H1 (cell line): ENCODE measurements around the gene CAPN3. TPM values are rescaled to one million over a fixed set of nuclear protein-coding genes. Genes with fewer than 3 reads are reported as not detected.
"Not testable (repeated sequence)": the region's sequence is repeated elsewhere in the genome, so short reads cannot be mapped to it uniquely, and the experiment has no call there.

ENCODE experiments used
- CTCF ChIA-PET: fragments of 300-600 bp; sonication (Branson Sonifier 250); formaldehyde crosslinking; loops from one replicate; lab custom pipeline; 2021; ENCODE audit not compliant: partially characterized antibody; lab: Charles Lee
- POLR2A ChIA-PET: fragments of 300-600 bp; sonication (Branson Sonifier 250); formaldehyde crosslinking; loops from one replicate; lab custom pipeline; 2021; ENCODE audit warnings: inconsistent platforms; ENCODE audit not compliant: partially characterized antibody; lab: Charles Lee
- DNase-seq, 2 experiments: peaks; one replicate each; pipeline versions ENCODE4 v3.0.0 to v3.0.0-alpha.2; 2010 to 2022; ENCODE audit warnings: low spot score in 2 of 2, low read depth in 1 of 2, mixed read lengths in 1 of 2
- FAIRE-seq: peaks from 2 replicates; lab custom pipeline; 2011; peaks lifted over from hg19 to GRCh38; lab: Jason Lieb, UNC
- H2AFZ ChIP-seq: 2 replicates; pipeline ENCODE4 v1.8.1; 2012; ENCODE audit warnings: low read length, inconsistent platforms
- H2AK5ac ChIP-seq: 2 replicates; pipeline ENCODE4 v1.6.1; 2013; ENCODE audit warnings: low read depth, low read length
- H2BK120ac ChIP-seq: replicated peaks from 2 replicates; pipeline ENCODE3; 2013; ENCODE audit warnings: low read depth, low read length, inconsistent platforms
- H2BK12ac ChIP-seq: 2 replicates; pipeline ENCODE4 v1.6.1; 2013; ENCODE audit warnings: low read depth, low read length
- H2BK15ac ChIP-seq: 2 replicates; pipeline ENCODE4 v1.6.1; 2013; ENCODE audit warnings: low read length
- H2BK20ac ChIP-seq: 2 replicates; pipeline ENCODE4 v1.6.1; 2013; ENCODE audit warnings: low read length
- H2BK5ac ChIP-seq: 2 replicates; pipeline ENCODE4 v1.6.1; 2013; ENCODE audit warnings: low read depth, low read length
- H3K14ac ChIP-seq: 2 replicates; pipeline ENCODE4 v1.6.1; 2013; ENCODE audit warnings: inconsistent platforms; ENCODE audit not compliant: insufficient read length
- H3K18ac ChIP-seq: 2 replicates; pipeline ENCODE4 v1.6.1; 2013; ENCODE audit warnings: low read length; ENCODE audit errors: extremely low read depth
- H3K23ac ChIP-seq: 2 replicates; pipeline ENCODE4 v1.6.1; 2013; ENCODE audit warnings: inconsistent platforms; ENCODE audit not compliant: insufficient read length
- H3K23me2 ChIP-seq: 2 replicates; pipeline ENCODE4 v1.6.1; 2013; ENCODE audit warnings: low read depth, low read length
- H3K27ac ChIP-seq: 2 replicates; pipeline ENCODE4 v1.6.1; 2011; ENCODE audit warnings: low read depth, low read length, inconsistent platforms
- H3K27me3 ChIP-seq, 4 experiments: replicated peaks in 1 of 4; 1 replicate in 1 of 4; 2 replicates in 3 of 4; pipeline versions ENCODE4 v1.6.1 to v1.8.1; 2011 to 2013; ENCODE audit warnings: low read length in 3 of 4, mild to moderate bottlenecking in 3 of 4, inconsistent platforms in 2 of 4, mixed read lengths in 2 of 4, moderate library complexity in 1 of 4; ENCODE audit not compliant: control insufficient read depth in 3 of 4, insufficient read depth in 3 of 4; ENCODE audit errors: extremely low read depth in 1 of 4
- H3K36me3 ChIP-seq, 4 experiments: 2 replicates each; pipeline versions ENCODE4 v1.6.1 to v1.8.1; 2011 to 2013; ENCODE audit warnings: mild to moderate bottlenecking in 4 of 4, low read length in 3 of 4, moderate library complexity in 2 of 4, control low read depth in 1 of 4, inconsistent platforms in 1 of 4; ENCODE audit not compliant: insufficient read depth in 4 of 4, control insufficient read depth in 2 of 4
- H3K4ac ChIP-seq: replicated peaks from 2 replicates; pipeline ENCODE3; 2013; ENCODE audit warnings: low read length, low read depth, mixed read lengths, inconsistent platforms; ENCODE audit not compliant: insufficient read length
- H3K4me1 ChIP-seq, 4 experiments: replicated peaks in 1 of 4; 1 replicate in 1 of 4; 2 replicates in 3 of 4; pipeline versions ENCODE4 v1.6.1 to v1.8.1; 2011 to 2013; ENCODE audit warnings: low read length in 3 of 4, inconsistent platforms in 2 of 4, mixed read lengths in 1 of 4; ENCODE audit not compliant: insufficient read depth in 4 of 4, control insufficient read depth in 3 of 4
- H3K4me2 ChIP-seq, 2 experiments: 2 replicates each; pipeline versions ENCODE4 v1.6.1 to v1.8.1; 2011 to 2013; ENCODE audit warnings: low read depth in 2 of 2, low read length in 2 of 2, control low read depth in 1 of 2, inconsistent platforms in 1 of 2, mild to moderate bottlenecking in 1 of 2; ENCODE audit not compliant: insufficient read depth in 1 of 2
- H3K4me3 ChIP-seq, 4 experiments: fragments of 200-600, 300-600 bp in 1 of 4; sonication (generic), shearing (Covaris generic), sonication (Bioruptor Twin) in 1 of 4; 2 replicates each; pipeline versions ENCODE4 v1.5.1 to v1.8.1; 2011 to 2016; ENCODE audit warnings: low read length in 4 of 4, low read depth in 3 of 4, control low read depth in 2 of 4, inconsistent platforms in 2 of 4, mild to moderate bottlenecking in 2 of 4, mixed read lengths in 1 of 4, moderate library complexity in 1 of 4; ENCODE audit not compliant: insufficient read depth in 2 of 4; ENCODE audit errors: extremely low read depth in 1 of 4
- H3K56ac ChIP-seq: replicated peaks from 2 replicates; pipeline ENCODE3; 2013; ENCODE audit warnings: low read depth, mild to moderate bottlenecking, mixed read lengths, low read length, inconsistent platforms; ENCODE audit not compliant: insufficient read length
- H3K79me1 ChIP-seq: 2 replicates; pipeline ENCODE4 v1.6.1; 2013; ENCODE audit warnings: low read depth, low read length, control low read depth
- H3K79me2 ChIP-seq, 2 experiments: 2 replicates each; pipeline versions ENCODE4 v1.6.1 to v1.8.1; 2012 to 2013; ENCODE audit warnings: low read length in 2 of 2, mild to moderate bottlenecking in 2 of 2, inconsistent platforms in 1 of 2; ENCODE audit not compliant: insufficient read depth in 2 of 2, control insufficient read depth in 1 of 2
- H3K9ac ChIP-seq, 4 experiments: replicated peaks in 1 of 4; 1 replicate in 1 of 4; 2 replicates in 3 of 4; pipeline versions ENCODE4 v1.6.1 to v1.8.1; 2011 to 2013; ENCODE audit warnings: low read depth in 3 of 4, low read length in 3 of 4, control low read depth in 2 of 4, mild to moderate bottlenecking in 2 of 4, moderate library complexity in 2 of 4, inconsistent platforms in 1 of 4; ENCODE audit errors: extremely low read depth in 1 of 4
- H3K9me3 ChIP-seq, 2 experiments: 2 replicates each; pipeline versions ENCODE4 v1.6.1 to v1.8.1; 2012 to 2013; ENCODE audit warnings: mild to moderate bottlenecking in 2 of 2, moderate library complexity in 2 of 2, control low read depth in 1 of 2, inconsistent platforms in 1 of 2, low read depth in 1 of 2, low read length in 1 of 2, mixed read lengths in 1 of 2; ENCODE audit not compliant: insufficient read depth in 2 of 2
- H4K20me1 ChIP-seq, 2 experiments: replicated peaks in 1 of 2; 2 replicates each; pipeline versions ENCODE3 to v1.8.1; 2011 to 2013; ENCODE audit warnings: inconsistent platforms in 2 of 2, low read length in 2 of 2, mild to moderate bottlenecking in 1 of 2; ENCODE audit not compliant: insufficient read depth in 2 of 2, control insufficient read depth in 1 of 2
- H4K5ac ChIP-seq: 2 replicates; pipeline ENCODE4 v1.6.1; 2013; ENCODE audit warnings: low read length, low read depth, mixed read lengths, inconsistent platforms; ENCODE audit not compliant: insufficient read length
- H4K8ac ChIP-seq: 2 replicates; pipeline ENCODE4 v1.8.0; 2013; ENCODE audit warnings: mild to moderate bottlenecking, moderate library complexity, low read length, inconsistent platforms; ENCODE audit not compliant: insufficient read depth; ENCODE audit errors: extremely low read depth
- H4K91ac ChIP-seq: replicated peaks from 2 replicates; pipeline ENCODE3; 2013; ENCODE audit warnings: low read length, mixed read lengths, inconsistent platforms; ENCODE audit not compliant: insufficient read length
- BRCA1 ChIP-seq: IDR thresholded peaks from 2 replicates; pipeline ENCODE4 v1.6.1; 2012; ENCODE audit warnings: low read depth, low read length, improper control_type of control experiment
- EGR1 ChIP-seq: IDR thresholded peaks from 2 replicates; pipeline ENCODE4 v1.6.1; 2011; ENCODE audit warnings: low read depth, low read length, borderline replicate concordance
- NANOG ChIP-seq: IDR thresholded peaks from 2 replicates; pipeline ENCODE4 v1.6.1; 2011; ENCODE audit warnings: low read length, low read depth, mild to moderate bottlenecking, inconsistent platforms; ENCODE audit not compliant: insufficient read depth, poor library complexity, severe bottlenecking
- NRF1 ChIP-seq: IDR thresholded peaks from 2 replicates; pipeline ENCODE4 v1.6.1; 2011; ENCODE audit warnings: mild to moderate bottlenecking, low read depth, low read length, improper control_type of control experiment
- PHF8 ChIP-seq: fragments of 200-600 bp; sonication (generic); conservative IDR thresholded peaks from 2 replicates; pipeline ENCODE4 v1.7.1; 2012; ENCODE audit warnings: low read depth, mild to moderate bottlenecking, inconsistent platforms, low read length, moderate library complexity
- WGBS, 2 experiments: shearing (Covaris generic) in 1 of 2; methylation state at CpG; one replicate each; pipeline versions ENCODE4 v1.1.6 to v1.1.7; 2013 to 2015; ENCODE audit warnings: low lambda C conversion rate in 2 of 2, mixed read lengths in 2 of 2, inconsistent platforms in 1 of 2, low coverage in 1 of 2, missing lambda C conversion rate in 1 of 2; ENCODE audit not compliant: insufficient replicate concordance in 2 of 2, insufficient coverage in 1 of 2, insufficient read length in 1 of 2; ENCODE audit errors: extremely low coverage in 1 of 2, missing lambda C conversion rate in 1 of 2; 5-methylcytosine and 5-hydroxymethylcytosine counted together
- polyA plus RNA-seq, 7 experiments: library from polyadenylated mRNA; depleted of rRNA in 3 of 7; stranded (reverse) in 5 of 7; unstranded in 2 of 7; fragments of >200 nt in 5 of 7; fragments of 200-250 nt in 2 of 7; gene quantifications; 1 replicate in 5 of 7; 2 replicates in 1 of 7; 4 replicates in 1 of 7; pipeline versions ENCODE4 v1.2.1 to v1.2.3, GENCODE V29; 2011 to 2013; ENCODE audit warnings: missing spikeins in 2 of 7, mixed read lengths in 2 of 7
- total RNA-seq: library from RNA; stranded (reverse); fragmentation: NEBNext Ultra II Directional; extraction: Animal tissue kit (Norgen Biotek cat#: 25700); gene quantifications from 2 replicates; pipeline ENCODE4 v1.2.1, GENCODE V29; 2021
- TF ChIP-seq, protein P1 (sequence below): IDR thresholded peaks from 2 replicates; pipeline ENCODE4 v1.6.1; 2012; ENCODE audit warnings: inconsistent platforms

Gene CAPN3
- total and polyA plus RNA-seq, 2 of the 8 experiments (the other 6 are each of a cell fraction or from before 2014, with no cell fraction given), result 0.80 to 2.1 TPM

DNA sequence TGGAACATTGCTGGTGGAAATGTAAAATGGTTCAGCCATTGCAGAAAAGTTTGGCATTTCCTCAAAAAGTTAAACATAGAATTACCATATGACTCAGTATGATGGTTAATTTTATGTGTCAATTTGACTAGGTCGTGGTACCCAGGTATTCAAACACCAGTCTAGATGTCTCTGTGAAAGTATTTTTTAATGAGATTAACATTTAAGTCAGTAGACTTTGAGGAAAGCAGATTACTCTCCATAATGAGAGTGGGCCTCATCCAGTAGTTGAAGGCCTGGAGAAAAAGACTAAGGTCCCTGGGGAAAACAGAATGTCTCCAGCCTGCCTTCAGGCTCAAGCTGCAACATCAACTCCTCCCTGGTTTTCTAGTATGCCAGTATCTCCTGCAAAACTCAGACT is 43.8 kb upstream of the CAPN3 start (continued):
- TF ChIP-seq PHF8, result no peak
- no peak for TF ChIP-seq NRF1
- no peak for TF ChIP-seq BRCA1
- TF ChIP-seq, protein P1, sequence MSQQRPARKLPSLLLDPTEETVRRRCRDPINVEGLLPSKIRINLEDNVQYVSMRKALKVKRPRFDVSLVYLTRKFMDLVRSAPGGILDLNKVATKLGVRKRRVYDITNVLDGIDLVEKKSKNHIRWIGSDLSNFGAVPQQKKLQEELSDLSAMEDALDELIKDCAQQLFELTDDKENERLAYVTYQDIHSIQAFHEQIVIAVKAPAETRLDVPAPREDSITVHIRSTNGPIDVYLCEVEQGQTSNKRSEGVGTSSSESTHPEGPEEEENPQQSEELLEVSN, result no peak
- TF ChIP-seq EGR1, result no peak
- TF ChIP-seq NANOG, result no peak

- H4K8ac ChIP-seq, H3K14ac ChIP-seq, H3K4me1 ChIP-seq, H3K79me1 ChIP-seq, H2AFZ ChIP-seq, H3K4ac ChIP-seq, H3K27ac ChIP-seq, H4K91ac ChIP-seq, H4K5ac ChIP-seq, H3K36me3 ChIP-seq, H3K9ac ChIP-seq, H2BK12ac ChIP-seq, H3K79me2 ChIP-seq, DNase-seq, H3K18ac ChIP-seq, H2BK20ac ChIP-seq, H3K23me2 ChIP-seq, H3K23ac ChIP-seq, H2BK15ac ChIP-seq, H3K4me3 ChIP-seq, H3K9me3 ChIP-seq, H2AK5ac ChIP-seq, POLR2A ChIA-PET, H3K4me2 ChIP-seq, FAIRE-seq, H3K56ac ChIP-seq, H4K20me1 ChIP-seq, H2BK120ac ChIP-seq, H2BK5ac ChIP-seq, H3K27me3 ChIP-seq: not testable (repeated sequence)
- WGBS, 2 experiments, result 71% methylated on average over 11 of the region's 11 CpGs; no CpG with 5 or more reads in 1 of the 2 experiments
- CTCF ChIA-PET, result interaction anchor here (0.7 kb wide), 1 partner anchor 21 kb away, joined by 3 read pairs; no protein-coding TSS in a partner anchor
Measured at GRCh38 chr15:42316282-42316805, 43.0 kb upstream of the CAPN3 start.
